B cell (primary cell): ENCODE data around the gene COQ10A. TPM values are rescaled to one million over a fixed set of nuclear protein-coding genes. Genes with fewer than 3 reads are reported as not detected.

Experiments used
- ATAC-seq: fragments of 200-7000 bp; cut with Tn5 transposase; one replicate; pipeline ENCODE4 v1.10.0; 2021; ENCODE audit warnings: low read depth, mild to moderate bottlenecking, moderate number of reproducible peaks, moderate library complexity
- CTCF ChIA-PET: fragments of 350-600 bp; sonication (Branson Sonifier 250); formaldehyde crosslinking; loops from one replicate; lab custom pipeline; 2021; ENCODE audit warnings: antibody characterized with exemption, inconsistent platforms; lab: Charles Lee
- POLR2A ChIA-PET: fragments of 350-600 bp; sonication (Branson Sonifier 250); formaldehyde crosslinking; loops from one replicate; lab custom pipeline; 2021; ENCODE audit warnings: antibody characterized with exemption; lab: Charles Lee
- DNase-seq: peaks from one replicate; pipeline ENCODE4 v3.0.0; 2013
- H2AFZ ChIP-seq: 2 replicates; pipeline ENCODE4 v1.6.1; 2012; ENCODE audit warnings: mild to moderate bottlenecking, low read depth, low read length; ENCODE audit not compliant: insufficient read depth, poor library complexity, severe bottlenecking
- H3K27ac ChIP-seq, 2 donors: 1 replicate in 1 of 2; 2 replicates in 1 of 2; pipeline ENCODE4 v1.5.1; 2012 to 2013; ENCODE audit warnings: low read length in 2 of 2, mild to moderate bottlenecking in 2 of 2, moderate library complexity in 1 of 2
- H3K27me3 ChIP-seq, 4 experiments: fragments of 200-600 bp in 1 of 4; sonication (generic) in 1 of 4; replicated peaks in 1 of 4; 1 replicate in 2 of 4; 2 replicates in 2 of 4; pipeline versions ENCODE4 v1.6.1 to v1.7.0; 2013 to 2016; ENCODE audit warnings: low read length in 3 of 4, mild to moderate bottlenecking in 2 of 4, mixed read lengths in 1 of 4, moderate library complexity in 1 of 4; ENCODE audit not compliant: insufficient read depth in 4 of 4, control insufficient read depth in 3 of 4; ENCODE audit errors: control extremely low read depth in 1 of 4
- H3K36me3 ChIP-seq, 2 experiments: replicated peaks in 1 of 2; 1 replicate in 1 of 2; 2 replicates in 1 of 2; pipeline versions ENCODE4 v1.6.1 to v1.7.1; 2013; ENCODE audit warnings: low read length in 1 of 2; ENCODE audit not compliant: insufficient read depth in 2 of 2, control insufficient read depth in 1 of 2; ENCODE audit errors: control extremely low read depth in 1 of 2, extremely low read depth in 1 of 2
- H3K4me1 ChIP-seq, 2 donors: fragments of 200-600 bp in 1 of 2; sonication (generic) in 1 of 2; 1 replicate in 1 of 2; 2 replicates in 1 of 2; pipeline versions ENCODE4 v1.5.1 to v1.6.1; 2013 to 2017; ENCODE audit warnings: low read length in 2 of 2; ENCODE audit not compliant: control insufficient read depth in 2 of 2, insufficient read depth in 2 of 2
- H3K4me2 ChIP-seq: replicated peaks from 2 replicates; pipeline ENCODE3; 2012; ENCODE audit warnings: mild to moderate bottlenecking, low read depth, low read length; ENCODE audit not compliant: poor library complexity, severe bottlenecking
- H3K4me3 ChIP-seq, 5 experiments: fragments of 200-600 bp in 1 of 5; sonication (generic) in 1 of 5; 1 replicate in 3 of 5; 2 replicates in 2 of 5; pipeline versions ENCODE4 v1.5.1 to v1.7.0; 2011 to 2016; ENCODE audit warnings: low read length in 4 of 5, mild to moderate bottlenecking in 4 of 5, low read depth in 2 of 5, control low read depth in 1 of 5, moderate library complexity in 1 of 5; ENCODE audit not compliant: insufficient read depth in 1 of 5; ENCODE audit errors: control extremely low read depth in 1 of 5, extremely low read depth in 1 of 5
- H3K79me2 ChIP-seq: fragments of 200-600 bp; sonication (generic); one replicate; pipeline ENCODE4 v1.6.0; 2016; ENCODE audit warnings: low read length; ENCODE audit not compliant: control insufficient read depth, insufficient read depth
- H3K9ac ChIP-seq: fragments of 200-600 bp; sonication (generic); 2 replicates; pipeline ENCODE4 v1.6.1; 2017; ENCODE audit warnings: mild to moderate bottlenecking, low read length, moderate library complexity
- H3K9me3 ChIP-seq, 3 donors: one replicate each; pipeline versions ENCODE4 v1.6.1 to v1.7.1; 2013; ENCODE audit warnings: low read length in 2 of 3; ENCODE audit not compliant: control insufficient read depth in 2 of 3, insufficient read depth in 1 of 3; ENCODE audit errors: control extremely low read depth in 1 of 3
- H4K20me1 ChIP-seq: 2 replicates; pipeline ENCODE4 v1.6.0; 2012; ENCODE audit warnings: mild to moderate bottlenecking, low read length; ENCODE audit not compliant: insufficient read depth, control insufficient read depth, poor library complexity, severe bottlenecking
- H3K27ac Mint-ChIP-seq: one replicate; pipeline ENCODE4 v1.8.0; 2021; ENCODE audit warnings: mixed read lengths
- H3K27me3 Mint-ChIP-seq: one replicate; pipeline ENCODE4 v1.8.0; 2021; ENCODE audit warnings: mixed read lengths
- H3K4me1 Mint-ChIP-seq: one replicate; pipeline ENCODE4 v1.8.0; 2021; ENCODE audit warnings: mixed read lengths
- H3K4me3 Mint-ChIP-seq: one replicate; pipeline ENCODE4 v1.8.0; 2021; ENCODE audit warnings: mixed read lengths
- H3K9me3 Mint-ChIP-seq: one replicate; pipeline ENCODE4 v1.8.0; 2022; ENCODE audit warnings: mixed read lengths; ENCODE audit not compliant: insufficient read depth
- EZH2 ChIP-seq: IDR thresholded peaks from 2 replicates; pipeline ENCODE4 v1.6.1; 2012; ENCODE audit warnings: borderline replicate concordance, low read depth, mild to moderate bottlenecking, moderate library complexity, low read length; ENCODE audit not compliant: insufficient read depth, poor library complexity, severe bottlenecking
- WGBS: methylation state at CpG from one replicate; pipeline ENCODE4 v1.1.5; 2013; ENCODE audit warnings: missing lambda C conversion rate; ENCODE audit not compliant: insufficient coverage; 5-methylcytosine and 5-hydroxymethylcytosine counted together
- intact Hi-C: fragments of 100-400 bp; cut with micrococcal nuclease; formaldehyde crosslinking; loops from one replicate; pipeline ENCODE4 v1.10.0; 2022
- polyA plus RNA-seq: library from polyadenylated mRNA; depleted of rRNA; stranded (reverse); fragments of >200 nt; gene quantifications from 2 replicates; pipeline ENCODE4 v1.2.3, GENCODE V29; 2012
- total RNA-seq, 2 donors: library from RNA; stranded (reverse); fragments of 120-200 nt in 1 of 2; gene quantifications; 1 replicate in 1 of 2; 2 replicates in 1 of 2; pipeline versions ENCODE4 v1.2.3 to v1.2.4, GENCODE V29; 2013 to 2022
- TF ChIP-seq, protein P1 (sequence below): fragments of 200-600 bp; IDR thresholded peaks from one replicate; pipeline ENCODE4 v1.8.0; 2022; ENCODE audit warnings: antibody characterized with exemption, mild to moderate bottlenecking

Gene COQ10A
- total and polyA plus RNA-seq, 2 donors (not counting 1 experiment from before 2014, with no cell fraction given), result 73.5 to 73.6 TPM

DNA sequence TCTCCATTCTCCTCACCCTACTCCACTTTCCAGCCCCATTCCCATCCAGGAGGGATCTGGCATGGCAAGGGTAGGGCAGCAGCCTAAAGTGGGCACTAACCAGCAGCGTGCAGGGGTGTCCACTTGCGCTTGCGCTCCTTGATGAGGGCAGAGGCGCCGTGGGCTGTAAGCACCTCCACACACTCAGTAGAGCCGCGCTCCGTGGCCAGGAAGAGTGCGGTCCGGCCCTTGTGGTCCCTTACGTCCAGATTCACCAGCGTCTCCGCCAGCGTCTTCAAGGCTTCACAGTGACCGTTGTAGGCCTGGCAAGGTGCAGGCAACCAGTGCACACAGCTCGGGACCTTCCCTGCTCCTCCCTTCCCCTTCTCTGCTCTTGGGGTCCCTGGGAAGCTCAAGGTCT is 18.8 kb upstream of the COQ10A start:
- H3K9me3 ChIP-seq, result no peaks in the 10 kb centered on the region
- H3K4me3 Mint-ChIP-seq, result no peak overlapping the region
- no peaks in the 10 kb centered on the region for H3K27me3 ChIP-seq
- H3K27me3 Mint-ChIP-seq, result no peaks in the 10 kb centered on the region
- no peaks in the 10 kb centered on the region for H3K79me2 ChIP-seq
- no peak overlapping the region for H3K27ac ChIP-seq
- no peaks in the 10 kb centered on the region for H4K20me1 ChIP-seq
- 99% methylated on average over 16 of the region's 16 CpGs for WGBS
- H3K27ac Mint-ChIP-seq, result no peak overlapping the region
- no peak overlapping the region for H3K4me2 ChIP-seq
- DNase-seq (no peak), ATAC-seq (no peak)
- H2AFZ ChIP-seq, result no peak overlapping the region
- H3K9ac ChIP-seq, result no peak overlapping the region
- H3K4me1 ChIP-seq, result no peaks in the 10 kb centered on the region
- no peaks in the 10 kb centered on the region for H3K9me3 Mint-ChIP-seq
- ChIA-PET CTCF (interaction anchor here (1.0 to 2.0 kb wide), 3 partner anchors 10 to 58 kb away, joined by 3 to 5 read pairs (median 3); partner anchors contain the start of genes ANKRD52, SLC39A5 and SMARCC2), POLR2A (interaction anchor here (0.7 kb wide), 1 partner anchor 58 kb away, joined by 8 read pairs; no protein-coding TSS in a partner anchor)
- intact Hi-C loops, result no loop called here
- H3K4me1 Mint-ChIP-seq, result no peaks in the 10 kb centered on the region
- no peak overlapping the region for H3K4me3 ChIP-seq
- TF ChIP-seq, protein P1, sequence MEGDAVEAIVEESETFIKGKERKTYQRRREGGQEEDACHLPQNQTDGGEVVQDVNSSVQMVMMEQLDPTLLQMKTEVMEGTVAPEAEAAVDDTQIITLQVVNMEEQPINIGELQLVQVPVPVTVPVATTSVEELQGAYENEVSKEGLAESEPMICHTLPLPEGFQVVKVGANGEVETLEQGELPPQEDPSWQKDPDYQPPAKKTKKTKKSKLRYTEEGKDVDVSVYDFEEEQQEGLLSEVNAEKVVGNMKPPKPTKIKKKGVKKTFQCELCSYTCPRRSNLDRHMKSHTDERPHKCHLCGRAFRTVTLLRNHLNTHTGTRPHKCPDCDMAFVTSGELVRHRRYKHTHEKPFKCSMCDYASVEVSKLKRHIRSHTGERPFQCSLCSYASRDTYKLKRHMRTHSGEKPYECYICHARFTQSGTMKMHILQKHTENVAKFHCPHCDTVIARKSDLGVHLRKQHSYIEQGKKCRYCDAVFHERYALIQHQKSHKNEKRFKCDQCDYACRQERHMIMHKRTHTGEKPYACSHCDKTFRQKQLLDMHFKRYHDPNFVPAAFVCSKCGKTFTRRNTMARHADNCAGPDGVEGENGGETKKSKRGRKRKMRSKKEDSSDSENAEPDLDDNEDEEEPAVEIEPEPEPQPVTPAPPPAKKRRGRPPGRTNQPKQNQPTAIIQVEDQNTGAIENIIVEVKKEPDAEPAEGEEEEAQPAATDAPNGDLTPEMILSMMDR, result no peak
- no peak for TF ChIP-seq EZH2
- peaks cover under 1 to 82% of the 10 kb centered on the region in 2 experiments for H3K36me3 ChIP-seq

DNA sequence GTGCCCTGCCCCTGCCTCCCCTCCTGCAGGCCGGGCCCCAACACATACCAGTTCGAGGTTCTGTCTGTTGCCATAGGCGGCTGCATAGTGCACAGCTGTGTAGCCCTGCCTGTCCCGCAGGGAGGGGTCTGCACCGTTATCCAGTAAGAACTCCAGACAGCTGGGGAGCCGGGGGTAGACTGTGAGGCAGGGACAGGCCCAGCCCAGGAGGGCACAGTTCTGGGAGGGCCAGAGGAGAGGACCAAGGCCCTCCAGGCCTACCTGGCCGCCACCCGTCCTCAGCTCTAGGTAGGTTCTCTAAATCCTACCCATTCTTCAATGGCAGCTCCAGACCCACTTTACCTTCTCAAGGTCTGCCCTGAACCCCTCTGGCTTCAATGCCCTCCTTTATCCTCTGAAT is 18.0 kb upstream of the COQ10A start:
- Histone ChIP-seq H3K79me2 (peaks cover under 1% of the 10 kb centered on the region), H3K4me2 (no peak overlapping the region), H3K27ac (no peak overlapping the region), H3K4me3 (no peak overlapping the region), H4K20me1 (no peaks in the 10 kb centered on the region), H2AFZ (no peak overlapping the region), H3K27me3 (no peaks in the 10 kb centered on the region), H3K9me3 (no peaks in the 10 kb centered on the region), H3K4me1 (no peaks in the 10 kb centered on the region), H3K9ac (no peak overlapping the region), H3K36me3 (peaks cover 2 to 82% of the 10 kb centered on the region in 2 experiments)
- intact Hi-C loops, result no loop called here
- no peak overlapping the region for H3K4me3 Mint-ChIP-seq
- no peak for TF ChIP-seq EZH2
- TF ChIP-seq, protein P1, result no peak
- H3K27me3 Mint-ChIP-seq, result no peaks in the 10 kb centered on the region
- DNase-seq, result no peak
- ChIA-PET POLR2A (no interaction called here), CTCF (interaction anchor here (1.3 to 2.0 kb wide), 2 partner anchors 10 to 59 kb away, joined by 3 to 5 read pairs; partner anchors contain the start of genes ANKRD52 and SMARCC2)
- ATAC-seq, result no peak
- 98% methylated on average over 8 of the region's 8 CpGs for WGBS
- H3K4me1 Mint-ChIP-seq, result no peaks in the 10 kb centered on the region
- H3K27ac Mint-ChIP-seq, result no peak overlapping the region
- no peaks in the 10 kb centered on the region for H3K9me3 Mint-ChIP-seq
